IPS-NIHi7 (cell line): Measurements from ENCODE around the gene TMEM87B.
"Not testable (repeated sequence)": the region's sequence is repeated elsewhere in the genome, so short reads cannot be mapped to it uniquely, and the experiment has no call there.

Experiments
- DNase-seq: peaks from one replicate; pipeline ENCODE4 v3.0.0; 2012; ENCODE audit warnings: mixed read lengths; ENCODE audit errors: extremely low spot score

Gene TMEM87B

GRCh38 chr2:112032689-112033465, 22.2 kb upstream of the TMEM87B start:
- DNase-seq, result no peak

- no peak for DNase-seq
Observed at GRCh38 chr2:112033600-112033999, 21.5 kb upstream of the TMEM87B start.

- no peak for DNase-seq
Observed at GRCh38 chr2:112034924-112035323, 20.1 kb upstream of the TMEM87B start.

GRCh38 chr2:112035786-112036185, 19.3 kb upstream of the TMEM87B start:
- DNase-seq, result no peak

GRCh38 chr2:112039556-112039955, 15.5 kb upstream of the TMEM87B start:
- not testable (repeated sequence) for DNase-seq

- DNase-seq, result not testable (repeated sequence)
Observed at GRCh38 chr2:112040066-112040465, 15.0 kb upstream of the TMEM87B start.

GRCh38 chr2:112041460-112041859, 13.6 kb upstream of the TMEM87B start:
- not testable (repeated sequence) for DNase-seq

GRCh38 chr2:112045446-112046014, 9.5 kb upstream of the TMEM87B start:
- DNase-seq, result no peak

GRCh38 chr2:112046231-112046630, 8.8 kb upstream of the TMEM87B start:
- no peak for DNase-seq

- peak; percentile 43 for DNase-seq
Observed at GRCh38 chr2:112047537-112048235, 7.4 kb upstream of the TMEM87B start.

GRCh38 chr2:112048236-112048592, 6.9 kb upstream of the TMEM87B start:
- DNase-seq, result no peak

GRCh38 chr2:112048887-112049286, 6.2 kb upstream of the TMEM87B start:
- no peak for DNase-seq

- no peak for DNase-seq
Observed at GRCh38 chr2:112050316-112050715, 4.8 kb upstream of the TMEM87B start.

GRCh38 chr2:112053917-112054846, 887 bp upstream of the TMEM87B start:
- DNase-seq, result peak; percentile 84

- DNase-seq, result peak; percentile 44
Observed at GRCh38 chr2:112055730-112056625, 909 bp downstream of the TMEM87B start.

- DNase-seq, result no peak
Observed at GRCh38 chr2:112056626-112056987, 1.5 kb downstream of the TMEM87B start.

GRCh38 chr2:112059671-112060070, 4.6 kb downstream of the TMEM87B start:
- no peak for DNase-seq

GRCh38 chr2:112061299-112061698, 6.2 kb downstream of the TMEM87B start:
- no peak for DNase-seq

- DNase-seq, result no peak
Observed at GRCh38 chr2:112061840-112062239, 6.8 kb downstream of the TMEM87B start.

GRCh38 chr2:112062894-112063293, 7.8 kb downstream of the TMEM87B start:
- no peak for DNase-seq

GRCh38 chr2:112065486-112065885, 10.4 kb downstream of the TMEM87B start:
- no peak for DNase-seq
